GM19099 (cell line): ENCODE data around the gene CD93.

ENCODE experiments used
- POLR2A ChIP-seq: IDR thresholded peaks from 3 replicates; pipeline ENCODE4 v1.6.1; 2011; ENCODE audit warnings: low read depth; ENCODE audit not compliant: insufficient read length; ENCODE audit errors: extremely low read depth

Gene CD93

GRCh38 chr20:23066772-23067171 lies 19.4 kb downstream of the CD93 start:
- no peak for TF ChIP-seq POLR2A

GRCh38 chr20:23065266-23066201 lies 20.6 kb downstream of the CD93 start:
- TF ChIP-seq POLR2A: no peak

- no peak for TF ChIP-seq POLR2A
These were observed 22.5 kb downstream of the CD93 start for GRCh38 chr20:23063581-23063980.

- no peak for TF ChIP-seq POLR2A
These were observed 23.0 kb downstream of the CD93 start for GRCh38 chr20:23063168-23063567.

DNA sequence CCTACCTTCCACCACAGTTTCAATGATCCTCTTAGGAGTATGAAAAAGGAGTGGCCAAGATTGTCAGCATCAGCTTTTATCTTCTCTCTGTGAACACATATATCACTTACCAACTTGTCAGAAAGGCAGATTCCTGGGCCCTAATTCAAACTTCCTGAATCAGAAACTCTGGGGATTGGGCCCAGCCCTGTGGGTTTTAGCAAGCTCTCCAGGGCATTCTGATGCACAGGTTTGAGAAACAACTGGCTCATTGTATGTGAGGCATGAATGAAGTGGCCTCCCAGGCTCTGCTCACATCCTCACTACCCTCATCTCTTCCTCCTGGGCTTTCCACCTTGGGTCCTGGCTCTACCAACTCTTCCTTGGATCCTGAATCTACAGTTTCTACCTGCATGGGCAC lies 23.5 kb downstream of the CD93 start:
- no peak for TF ChIP-seq POLR2A

DNA sequence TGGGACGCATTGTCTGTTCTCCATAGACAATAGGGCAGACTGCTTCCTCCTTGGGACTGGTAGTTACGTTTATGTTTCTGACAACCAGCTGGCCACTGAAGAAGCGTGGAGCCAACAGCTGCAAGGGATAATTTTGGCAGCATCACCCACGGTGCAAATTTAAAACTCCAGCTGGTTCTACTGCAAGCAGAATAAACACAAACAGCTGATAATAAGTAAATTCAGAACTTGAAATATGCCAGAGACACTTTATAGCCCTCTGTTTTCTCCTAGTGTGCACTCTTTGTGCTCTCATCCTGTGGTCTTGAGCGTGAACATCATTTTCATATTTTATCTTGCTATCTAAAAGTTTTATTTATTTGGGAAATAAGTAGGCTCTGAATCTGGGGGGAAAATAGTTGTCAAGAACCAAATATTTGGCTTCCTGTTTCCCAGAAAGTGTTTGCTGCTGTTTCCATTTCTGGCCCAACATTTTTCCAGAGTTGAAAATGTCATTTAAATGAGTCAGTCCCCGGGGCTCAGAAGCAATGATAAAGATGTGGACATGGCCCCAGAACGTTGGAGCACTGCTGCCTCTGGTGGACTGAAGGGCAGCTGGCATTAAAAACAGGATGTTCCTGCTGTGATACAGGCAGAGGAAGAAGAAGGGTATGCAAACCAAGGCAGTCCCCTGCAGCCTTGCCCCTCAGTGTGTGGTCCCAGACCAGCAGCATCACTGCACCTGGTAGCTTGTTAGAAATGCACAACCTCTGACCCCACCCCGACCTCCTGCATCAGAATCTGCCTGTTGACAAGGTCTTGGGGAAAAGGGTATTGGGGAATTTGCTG lies 24.2 kb downstream of the CD93 start:
- no peak for TF ChIP-seq POLR2A

- TF ChIP-seq POLR2A: no peak
These were observed 24.9 kb downstream of the CD93 start for GRCh38 chr20:23061262-23061661.

GRCh38 chr20:23060629-23061028 lies 25.5 kb downstream of the CD93 start:
- no peak for TF ChIP-seq POLR2A

DNA sequence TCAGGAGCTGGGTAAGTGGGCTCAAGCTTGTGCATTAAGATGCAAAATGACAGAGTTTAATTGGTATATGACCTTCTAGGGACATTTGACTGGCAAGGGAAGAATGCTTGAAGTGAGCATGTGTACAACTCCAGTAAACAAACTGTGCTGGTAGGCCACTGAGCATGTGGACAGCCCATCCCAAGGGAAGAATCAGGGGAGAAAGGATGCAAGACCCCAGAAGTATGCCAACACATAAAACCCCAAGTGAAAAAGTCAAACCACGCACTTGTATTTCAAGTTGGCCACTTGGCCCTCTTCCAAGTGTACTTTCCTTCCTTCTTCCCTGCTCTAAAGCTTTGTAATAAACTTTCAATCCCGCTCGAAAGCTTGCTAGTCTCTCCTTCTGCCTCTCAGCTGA lies 26.3 kb downstream of the CD93 start:
- no peak for TF ChIP-seq POLR2A

- no peak for TF ChIP-seq POLR2A
These were observed 27.1 kb downstream of the CD93 start for GRCh38 chr20:23059001-23059400.

DNA sequence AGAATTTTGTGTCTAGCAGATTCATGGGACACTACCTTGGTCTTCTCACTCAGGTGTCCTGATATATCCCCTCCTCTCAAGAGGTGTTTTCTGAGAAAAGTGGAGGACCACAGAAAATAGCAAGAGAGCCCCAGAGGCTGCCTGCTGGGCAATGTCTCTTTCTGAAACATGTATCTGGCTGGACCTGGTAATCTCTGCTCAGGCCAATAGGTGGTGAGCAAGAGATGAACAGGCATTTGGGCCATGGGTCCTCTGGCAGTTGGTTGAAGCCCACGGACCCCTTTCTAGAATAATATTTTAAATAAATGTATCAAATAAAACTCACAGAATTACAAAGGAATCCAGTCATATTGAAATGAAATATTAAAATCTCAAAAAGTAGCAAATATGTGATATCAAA lies 27.9 kb downstream of the CD93 start:
- TF ChIP-seq POLR2A: no peak

DNA sequence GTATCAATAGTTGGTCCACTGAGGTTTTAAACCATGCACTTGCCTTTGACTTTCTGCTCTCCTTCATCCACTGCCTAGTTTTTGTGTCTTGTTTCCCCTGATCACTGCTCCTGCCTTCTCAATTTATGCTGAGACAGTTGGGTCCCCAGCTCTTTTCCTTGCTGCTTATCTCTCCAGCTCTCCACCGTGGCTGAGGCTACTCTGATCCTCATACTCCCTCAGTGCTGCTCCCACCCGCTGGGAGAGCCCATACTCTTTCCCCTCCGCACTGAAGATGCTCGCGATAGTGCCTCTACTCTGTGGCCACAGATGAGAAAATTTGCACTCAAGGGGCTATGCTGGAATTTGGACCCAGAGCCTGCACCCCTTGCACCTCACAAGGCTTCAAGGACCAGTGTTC lies 33.2 kb downstream of the CD93 start:
- no peak for TF ChIP-seq POLR2A

DNA sequence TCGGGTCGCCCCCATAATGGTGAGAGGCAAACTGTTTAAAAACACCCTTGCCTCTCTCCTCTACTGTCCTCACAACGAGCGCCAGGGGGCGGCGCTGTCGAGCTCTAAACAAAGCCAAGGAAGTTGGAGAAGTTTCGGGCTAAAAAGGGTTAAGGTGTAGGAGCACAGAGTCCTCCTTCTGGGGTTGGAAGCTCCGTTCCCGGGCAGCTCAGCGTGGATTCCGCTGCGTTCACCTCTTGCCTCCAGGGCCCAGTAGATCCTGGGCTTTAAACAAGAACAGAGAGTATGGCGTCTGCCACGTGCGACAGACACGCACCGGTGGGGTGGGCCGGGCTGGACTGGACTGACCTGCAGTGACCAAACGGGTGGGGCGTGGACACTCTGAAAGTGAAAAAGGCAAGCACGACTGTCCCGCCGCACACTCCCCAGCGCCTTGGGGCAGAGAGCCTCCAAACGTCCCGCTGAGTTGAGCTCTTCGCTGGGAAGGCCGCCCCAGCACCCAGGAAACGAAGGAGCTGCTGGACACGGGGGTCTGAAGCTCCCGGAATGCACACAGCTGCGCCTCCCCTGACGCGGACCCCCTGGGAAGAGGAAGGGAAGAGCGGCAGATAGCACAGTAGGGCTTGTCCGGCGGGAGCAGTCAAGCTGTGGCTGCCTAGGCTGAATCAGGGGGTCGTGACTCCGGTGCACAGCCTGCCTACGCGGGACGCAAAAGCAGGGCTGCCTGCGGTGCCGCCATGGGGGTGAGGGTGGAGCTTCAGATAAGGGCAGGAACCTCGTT lies 35.1 kb downstream of the CD93 start:
- TF ChIP-seq POLR2A: no peak

- TF ChIP-seq POLR2A: no peak
These were observed 35.9 kb downstream of the CD93 start for GRCh38 chr20:23050076-23050838.
